Sigmoid colon (tissue), 7 donors: ENCODE results near the gene ISCU. TPM values are rescaled to one million over a fixed set of nuclear protein-coding genes. Genes with fewer than 3 reads are reported as not detected.
"Not testable (repeated sequence)": the region's sequence is repeated elsewhere in the genome, so short reads cannot be mapped to it uniquely, and the experiment has no call there.

Source experiments
- DNase-seq: peaks from one replicate; pipeline ENCODE4 v3.0.0-alpha.2; 2019
- H3K27ac ChIP-seq, 4 donors: fragments of 200-600 bp; sonication (generic); one replicate each; pipeline ENCODE4 v1.5.1; 2016 to 2019; ENCODE audit warnings: mild to moderate bottlenecking in 1 of 4
- H3K27me3 ChIP-seq, 3 donors: fragments of 200-600 bp; sonication (generic); one replicate each; pipeline ENCODE4 v1.5.1; 2019; ENCODE audit warnings: mild to moderate bottlenecking in 1 of 3
- H3K36me3 ChIP-seq, 4 donors: fragments of 200-600 bp; sonication (generic); one replicate each; pipeline ENCODE4 v1.5.1; 2016 to 2019
- H3K4me1 ChIP-seq, 4 donors: fragments of 200-600 bp; sonication (generic); one replicate each; pipeline ENCODE4 v1.5.1; 2017 to 2019
- H3K4me3 ChIP-seq, 4 donors: fragments of 200-600 bp; sonication (generic); one replicate each; pipeline ENCODE4 v1.5.1; 2017 to 2019; ENCODE audit warnings: mild to moderate bottlenecking in 2 of 4, moderate library complexity in 1 of 4
- H3K9me3 ChIP-seq, 4 donors: fragments of 200-600 bp in 3 of 4; sonication (generic) in 3 of 4; one replicate each; pipeline versions ENCODE4 v1.5.1 to v1.6.1; 2013 to 2019
- EP300 ChIP-seq, 4 donors: sonication (generic); formaldehyde crosslinking; IDR thresholded peaks; one replicate each; pipeline ENCODE4 v1.6.1; 2017; ENCODE audit warnings: antibody characterized with exemption in 4 of 4
- POLR2A ChIP-seq, 2 donors: fragments of 450-650 bp; IDR thresholded peaks; one replicate each; pipeline ENCODE4 v1.6.1; 2016; ENCODE audit warnings: antibody characterized with exemption in 2 of 2, mild to moderate bottlenecking in 2 of 2, moderate library complexity in 2 of 2
- POLR2AphosphoS5 ChIP-seq, 4 donors: sonication (generic); formaldehyde crosslinking; IDR thresholded peaks; one replicate each; pipeline ENCODE4 v1.6.1; 2017; ENCODE audit warnings: antibody characterized with exemption in 4 of 4
- WGBS, 2 donors: extraction: QIAGEN DNeasy Blood & Tissue Kit; methylation state at CpG; one replicate each; pipeline ENCODE4 v1.1.7; 2013; 5-methylcytosine and 5-hydroxymethylcytosine counted together
- intact Hi-C: fragments of 100-400 bp; cut with DNase I; formaldehyde crosslinking; loops from one replicate; pipeline ENCODE4 v1.15.1; 2023
- polyA plus RNA-seq, 3 donors: library from polyadenylated mRNA; stranded (reverse); fragments of 200-250 nt; gene quantifications; one replicate each; pipeline ENCODE4 v1.2.3, GENCODE V29; 2013
- total RNA-seq, 4 donors: library from RNA; depleted of rRNA; stranded (reverse); fragments of >200 nt; gene quantifications; one replicate each; pipeline ENCODE4 v1.1.0, GENCODE V29; 2016
- TF ChIP-seq, protein P1 (sequence below), 4 experiments: fragments of 450-650 bp in 3 of 4; fragments of 200-600 bp in 1 of 4; IDR thresholded peaks; one replicate each; pipeline ENCODE4 v1.5.1; 2016 to 2019; ENCODE audit warnings: antibody characterized with exemption in 4 of 4, mild to moderate bottlenecking in 3 of 4, moderate library complexity in 2 of 4
- donor health status: healthy with polysubstance abuse.
- donor health status: Bipolar disorder and iron deficiency.
- donor health status: healthy.

Gene ISCU
- total and polyA plus RNA-seq, 7 donors = 117 to 294 (median 237) TPM

DNA sequence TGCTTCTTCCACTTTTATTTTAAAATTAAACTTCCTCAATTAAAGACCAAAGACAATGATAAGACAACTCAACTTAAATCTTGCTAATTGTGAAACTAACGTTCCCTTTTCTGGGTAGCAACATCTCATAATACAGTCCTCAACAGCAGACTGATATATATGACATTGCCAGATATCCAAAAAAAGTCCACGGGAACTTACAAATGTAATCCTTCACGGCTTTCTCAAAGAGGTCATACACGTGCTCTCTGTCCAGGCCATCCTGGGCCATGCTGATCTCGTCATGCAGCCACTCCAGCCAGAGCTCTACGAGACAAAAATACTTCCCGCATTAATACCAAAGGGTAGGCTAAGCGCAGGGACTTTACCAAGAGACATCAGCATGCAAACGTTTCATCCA, 14.7 kb upstream of the ISCU start:
- H3K27me3 ChIP-seq = no peaks in the 10 kb centered on the region
- intact Hi-C loops = no loop called here
- H3K27ac ChIP-seq = peak overlapping the region in 1 of 4 donors; percentile 13
- H3K4me3 ChIP-seq = no peak overlapping the region
- H3K9me3 ChIP-seq = no peaks in the 10 kb centered on the region
- WGBS, 2 donors = 82 to 86% methylated on average over 9 of the region's 9 CpGs
- TF ChIP-seq POLR2A (IDR thresholded peaks at IDR 0.05) (no peak), EP300 (IDR thresholded peaks at IDR 0.05) (no peak), POLR2AphosphoS5 (IDR thresholded peaks at IDR 0.05) (no peak)
- TF ChIP-seq, protein P1, sequence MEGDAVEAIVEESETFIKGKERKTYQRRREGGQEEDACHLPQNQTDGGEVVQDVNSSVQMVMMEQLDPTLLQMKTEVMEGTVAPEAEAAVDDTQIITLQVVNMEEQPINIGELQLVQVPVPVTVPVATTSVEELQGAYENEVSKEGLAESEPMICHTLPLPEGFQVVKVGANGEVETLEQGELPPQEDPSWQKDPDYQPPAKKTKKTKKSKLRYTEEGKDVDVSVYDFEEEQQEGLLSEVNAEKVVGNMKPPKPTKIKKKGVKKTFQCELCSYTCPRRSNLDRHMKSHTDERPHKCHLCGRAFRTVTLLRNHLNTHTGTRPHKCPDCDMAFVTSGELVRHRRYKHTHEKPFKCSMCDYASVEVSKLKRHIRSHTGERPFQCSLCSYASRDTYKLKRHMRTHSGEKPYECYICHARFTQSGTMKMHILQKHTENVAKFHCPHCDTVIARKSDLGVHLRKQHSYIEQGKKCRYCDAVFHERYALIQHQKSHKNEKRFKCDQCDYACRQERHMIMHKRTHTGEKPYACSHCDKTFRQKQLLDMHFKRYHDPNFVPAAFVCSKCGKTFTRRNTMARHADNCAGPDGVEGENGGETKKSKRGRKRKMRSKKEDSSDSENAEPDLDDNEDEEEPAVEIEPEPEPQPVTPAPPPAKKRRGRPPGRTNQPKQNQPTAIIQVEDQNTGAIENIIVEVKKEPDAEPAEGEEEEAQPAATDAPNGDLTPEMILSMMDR (IDR thresholded peaks at IDR 0.05) = no peak
- H3K4me1 ChIP-seq = peaks cover 0 to 41% (median 10%) of the 10 kb centered on the region in 4 donors
- DNase-seq = no peak
- H3K36me3 ChIP-seq = peaks cover 6 to 59% (median 30%) of the 10 kb centered on the region in 4 donors

DNA sequence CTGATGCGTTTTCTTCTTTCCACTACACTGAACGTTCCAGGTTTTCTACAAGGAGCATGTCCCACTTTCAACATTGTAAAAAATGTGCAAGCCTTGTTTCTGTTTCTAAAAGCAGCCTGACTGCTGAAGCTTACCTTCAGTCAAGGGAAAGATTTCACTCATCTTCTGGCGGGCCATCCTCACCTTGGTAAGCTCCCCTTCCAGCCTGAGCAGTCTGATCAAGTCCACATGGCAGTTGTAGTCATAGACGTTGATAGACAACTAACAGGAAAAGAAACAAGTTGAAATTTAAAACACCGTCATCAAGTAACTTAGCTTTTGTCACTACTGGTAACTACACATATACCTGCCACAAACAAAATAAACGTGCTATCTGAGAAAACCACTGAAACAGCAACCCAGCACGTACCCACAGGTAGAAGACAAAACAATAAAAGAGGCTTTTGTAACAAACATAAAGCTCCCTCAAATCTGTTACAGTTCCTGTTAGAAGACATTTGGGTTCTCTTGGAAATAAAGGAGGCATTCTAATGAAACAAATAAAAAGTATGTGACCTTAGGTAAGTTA, 13.4 kb upstream of the ISCU start:
- H3K27me3 ChIP-seq = no peaks in the 10 kb centered on the region
- intact Hi-C loops = no loop called here
- H3K27ac ChIP-seq = no peak overlapping the region
- no peak for DNase-seq
- H3K4me3 ChIP-seq = no peak overlapping the region
- H3K9me3 ChIP-seq = no peaks in the 10 kb centered on the region
- TF ChIP-seq EP300 (IDR thresholded peaks at IDR 0.05) (no peak), POLR2AphosphoS5 (IDR thresholded peaks at IDR 0.05) (no peak), POLR2A (IDR thresholded peaks at IDR 0.05) (no peak)
- TF ChIP-seq, protein P1 (IDR thresholded peaks at IDR 0.05) = no peak
- WGBS, 2 donors = 64 to 69% methylated on average over 7 of the region's 7 CpGs
- H3K36me3 ChIP-seq = peaks cover 5 to 46% (median 24%) of the 10 kb centered on the region in 4 donors
- H3K4me1 ChIP-seq = peaks cover 0 to 39% (median 9%) of the 10 kb centered on the region in 4 donors

DNA sequence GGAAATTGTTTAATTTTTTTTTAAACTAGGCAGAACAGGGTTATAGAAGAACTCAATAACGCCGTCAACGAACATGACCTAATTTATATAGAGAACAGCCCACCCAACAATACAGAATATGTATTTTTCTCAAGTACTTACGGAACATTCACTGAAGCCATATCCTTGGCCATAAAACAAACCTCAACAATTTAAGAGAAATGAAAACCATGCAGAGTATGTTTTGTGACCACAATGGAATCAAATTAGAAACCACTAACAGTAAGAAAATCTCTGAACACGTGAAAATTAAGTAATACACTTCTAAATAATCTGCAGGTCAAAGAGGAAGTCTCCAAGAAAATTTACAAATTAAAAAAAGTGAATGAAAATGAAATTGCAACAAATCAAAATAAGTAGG, 10.9 kb upstream of the ISCU start:
- Histone ChIP-seq H3K4me3 (no peak overlapping the region), H3K9me3 (no peaks in the 10 kb centered on the region), H3K27ac (no peak overlapping the region), H3K36me3 (peaks cover 0 to 28% (median 13%) of the 10 kb centered on the region in 4 donors), H3K4me1 (peaks cover 0 to 63% (median 14%) of the 10 kb centered on the region in 4 donors), H3K27me3 (no peaks in the 10 kb centered on the region)
- WGBS, 2 donors = 68 to 77% methylated on average over 5 of the region's 5 CpGs
- DNase-seq = no peak
- TF ChIP-seq POLR2A (IDR thresholded peaks at IDR 0.05) (no peak), EP300 (IDR thresholded peaks at IDR 0.05) (no peak), POLR2AphosphoS5 (IDR thresholded peaks at IDR 0.05) (no peak)
- TF ChIP-seq, protein P1 (IDR thresholded peaks at IDR 0.05) = no peak
- intact Hi-C loops = no loop called here

DNA sequence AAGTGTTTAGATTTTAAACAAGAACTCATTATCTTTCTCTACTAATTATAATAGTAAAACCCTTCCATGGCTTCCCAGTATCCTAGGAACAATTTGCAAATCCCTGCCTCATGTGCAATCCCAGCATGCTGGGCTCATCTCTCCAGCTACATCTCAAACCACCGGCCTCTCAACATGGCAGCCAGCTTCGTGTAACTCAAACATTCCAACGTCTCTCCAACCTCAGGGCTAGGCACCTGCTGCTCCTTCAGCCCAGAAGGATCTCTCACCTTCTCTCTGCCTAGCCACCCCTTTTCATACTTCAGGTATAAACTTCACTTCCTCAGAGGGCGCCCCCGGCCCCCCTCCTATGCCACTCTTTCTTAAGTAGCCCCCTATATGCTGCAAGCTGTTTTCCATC, 8.6 kb upstream of the ISCU start:
- intact Hi-C loops = no loop called here
- no peak overlapping the region for H3K27ac ChIP-seq
- H3K27me3 ChIP-seq = no peaks in the 10 kb centered on the region
- H3K9me3 ChIP-seq = no peaks in the 10 kb centered on the region
- peaks cover 0 to 75% (median 32%) of the 10 kb centered on the region in 4 donors for H3K4me1 ChIP-seq
- WGBS, 2 donors = 93 to 94% methylated on average over 5 of the region's 5 CpGs
- TF ChIP-seq EP300 (IDR thresholded peaks at IDR 0.05) = no peak
- no peak for TF ChIP-seq POLR2AphosphoS5 (IDR thresholded peaks at IDR 0.05)
- TF ChIP-seq, protein P1 (IDR thresholded peaks at IDR 0.05) = no peak
- no peak for TF ChIP-seq POLR2A (IDR thresholded peaks at IDR 0.05)
- no peak for DNase-seq
- no peak overlapping the region for H3K4me3 ChIP-seq
- peaks cover 0 to 15% (median 0%) of the 10 kb centered on the region in 4 donors for H3K36me3 ChIP-seq

DNA sequence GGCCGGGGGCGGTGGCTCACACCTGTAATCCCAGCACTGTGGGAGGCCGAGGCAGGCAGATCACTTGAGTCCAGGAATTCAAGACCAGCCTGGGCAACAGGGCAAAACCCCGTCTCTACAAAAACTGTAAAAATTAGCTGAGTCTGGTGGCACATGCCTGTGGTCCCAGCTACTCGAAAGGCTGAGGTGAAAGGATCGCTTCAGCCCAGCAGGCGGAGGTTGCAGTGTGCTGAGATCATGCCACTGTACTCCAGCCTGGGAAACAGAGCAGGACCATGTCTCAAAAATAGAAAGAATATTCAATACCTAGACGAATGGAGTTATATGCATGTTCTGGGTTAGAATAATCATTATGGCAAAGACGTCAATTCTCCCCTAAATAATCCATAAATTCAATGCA, 7.0 kb upstream of the ISCU start:
- DNase-seq, H3K9me3 ChIP-seq, intact Hi-C loops, H3K27me3 ChIP-seq, H3K27ac ChIP-seq, H3K4me3 ChIP-seq: not testable (repeated sequence)
- 91 to 92% methylated on average over 9 of the region's 9 CpGs for WGBS, 2 donors
- Histone ChIP-seq H3K4me1 (peaks cover 0 to 81% (median 48%) of the 10 kb centered on the region in 4 donors), H3K36me3 (peaks cover 0 to 15% (median 0%) of the 10 kb centered on the region in 4 donors)
